H9 (cell line): Measurements from ENCODE around the gene ARHGEF7. TPM values are rescaled to one million over a fixed set of nuclear protein-coding genes. Genes with fewer than 3 reads are reported as not detected.

ENCODE experiments used
- DNase-seq: peaks from one replicate; pipeline ENCODE4 v3.0.0-alpha.2; 2017
- H2AFZ ChIP-seq: one replicate; pipeline ENCODE4 v1.6.1; 2013; ENCODE audit warnings: mild to moderate bottlenecking, low read length, control low read depth, moderate library complexity
- H2AK5ac ChIP-seq: 2 replicates; pipeline ENCODE4 v1.6.1; 2013; ENCODE audit warnings: low read length, control low read depth, mixed read lengths; ENCODE audit not compliant: insufficient read length
- H2BK120ac ChIP-seq: one replicate; pipeline ENCODE4 v1.6.1; 2013; ENCODE audit warnings: low read depth, mild to moderate bottlenecking, low read length, control low read depth, inconsistent platforms; ENCODE audit not compliant: poor library complexity, severe bottlenecking
- H2BK12ac ChIP-seq: 2 replicates; pipeline ENCODE4 v1.6.1; 2013; ENCODE audit warnings: low read length, control low read depth, mixed read lengths, low read depth; ENCODE audit not compliant: insufficient read length
- H2BK15ac ChIP-seq: 2 replicates; pipeline ENCODE4 v1.6.1; 2013; ENCODE audit warnings: low read depth, low read length, control low read depth
- H2BK20ac ChIP-seq: one replicate; pipeline ENCODE4 v1.6.1; 2013; ENCODE audit warnings: low read depth, mild to moderate bottlenecking, low read length, control low read depth, inconsistent platforms; ENCODE audit not compliant: poor library complexity, severe bottlenecking
- H2BK5ac ChIP-seq: 2 replicates; pipeline ENCODE4 v1.6.1; 2013; ENCODE audit warnings: low read length, control low read depth, mixed read lengths; ENCODE audit not compliant: insufficient read length
- H3K14ac ChIP-seq: 2 replicates; pipeline ENCODE4 v1.6.1; 2013; ENCODE audit warnings: low read length, control low read depth; ENCODE audit not compliant: insufficient read depth
- H3K18ac ChIP-seq: 2 replicates; pipeline ENCODE4 v1.6.1; 2013; ENCODE audit warnings: low read depth, mild to moderate bottlenecking, mixed read lengths, low read length, control low read depth; ENCODE audit not compliant: insufficient read length
- H3K23ac ChIP-seq: 2 replicates; pipeline ENCODE4 v1.6.1; 2013; ENCODE audit warnings: low read length, control low read depth, mixed read lengths, low read depth; ENCODE audit not compliant: insufficient read length
- H3K23me2 ChIP-seq: 2 replicates; pipeline ENCODE4 v1.6.1; 2013; ENCODE audit warnings: low read depth, mild to moderate bottlenecking, mixed read lengths, low read length, control low read depth; ENCODE audit not compliant: insufficient read length, poor library complexity, severe bottlenecking
- H3K27ac ChIP-seq: 2 replicates; pipeline ENCODE4 v1.5.1; 2013; ENCODE audit warnings: low read length, control low read depth, mixed read lengths, low read depth; ENCODE audit not compliant: insufficient read length
- H3K27me3 ChIP-seq: 2 replicates; pipeline ENCODE4 v1.6.1; 2013; ENCODE audit warnings: low read length, control low read depth, inconsistent platforms; ENCODE audit not compliant: insufficient read depth
- H3K4ac ChIP-seq: 2 replicates; pipeline ENCODE4 v1.6.1; 2013; ENCODE audit warnings: low read depth, mild to moderate bottlenecking, control low read depth, inconsistent platforms, low read length, moderate library complexity
- H3K4me1 ChIP-seq: 2 replicates; pipeline ENCODE4 v1.6.1; 2013; ENCODE audit warnings: low read length, control low read depth, inconsistent platforms; ENCODE audit not compliant: insufficient read depth
- H3K4me2 ChIP-seq: 2 replicates; pipeline ENCODE4 v1.6.1; 2013; ENCODE audit warnings: low read length, control low read depth, mixed read lengths; ENCODE audit not compliant: insufficient read length, insufficient read depth
- H3K56ac ChIP-seq: 2 replicates; pipeline ENCODE4 v1.6.1; 2013; ENCODE audit warnings: low read depth, mild to moderate bottlenecking, mixed read lengths, low read length, control low read depth; ENCODE audit not compliant: insufficient read length
- H3K79me1 ChIP-seq: 2 replicates; pipeline ENCODE4 v1.6.1; 2013; ENCODE audit warnings: low read depth, mild to moderate bottlenecking, moderate library complexity, low read length, control low read depth, inconsistent platforms; ENCODE audit not compliant: insufficient read depth, poor library complexity, severe bottlenecking
- H3K79me2 ChIP-seq: 2 replicates; pipeline ENCODE4 v1.6.1; 2013; ENCODE audit warnings: low read length, control low read depth, inconsistent platforms; ENCODE audit not compliant: insufficient read depth
- H3K9ac ChIP-seq: 2 replicates; pipeline ENCODE4 v1.6.1; 2013; ENCODE audit warnings: low read length, control low read depth, mixed read lengths; ENCODE audit not compliant: insufficient read length; ENCODE audit errors: extremely low read depth
- H3K9me3 ChIP-seq: one replicate; pipeline ENCODE4 v1.6.1; 2013; ENCODE audit warnings: low read depth, low read length, inconsistent platforms; ENCODE audit not compliant: control insufficient read depth
- H3T11ph ChIP-seq: one replicate; pipeline ENCODE4 v1.6.1; 2013; ENCODE audit warnings: mild to moderate bottlenecking, low read length, control low read depth, inconsistent platforms
- H4K20me1 ChIP-seq: one replicate; pipeline ENCODE4 v1.6.1; 2013; ENCODE audit not compliant: control insufficient read depth, insufficient read length, insufficient read depth
- H4K5ac ChIP-seq: 2 replicates; pipeline ENCODE4 v1.6.1; 2013; ENCODE audit warnings: low read depth, mild to moderate bottlenecking, mixed read lengths, low read length, control low read depth; ENCODE audit not compliant: insufficient read length
- H4K8ac ChIP-seq: replicated peaks from 2 replicates; pipeline ENCODE4 v1.6.1; 2013; ENCODE audit warnings: low read length, control low read depth, mixed read lengths, low read depth; ENCODE audit not compliant: insufficient read length
- H4K91ac ChIP-seq: 2 replicates; pipeline ENCODE4 v1.6.1; 2013; ENCODE audit warnings: low read depth, mild to moderate bottlenecking, moderate library complexity, mixed read lengths, low read length, control low read depth; ENCODE audit not compliant: insufficient read length
- H3K27ac Mint-ChIP-seq, 3 experiments: 2 replicates in 2 of 3; 3 replicates in 1 of 3; pipeline ENCODE4 v1.8.0; 2020 to 2021; ENCODE audit warnings: mixed read lengths in 3 of 3, mild to moderate bottlenecking in 1 of 3, moderate library complexity in 1 of 3
- H3K27me3 Mint-ChIP-seq: 2 replicates; pipeline ENCODE4 v1.8.0; 2021; ENCODE audit warnings: low read depth, mild to moderate bottlenecking, moderate library complexity, mixed read lengths
- H3K36me3 Mint-ChIP-seq, 3 experiments: 2 replicates in 2 of 3; 3 replicates in 1 of 3; pipeline ENCODE4 v1.8.0; 2020 to 2021; ENCODE audit warnings: low read depth in 3 of 3, mixed read lengths in 3 of 3; ENCODE audit not compliant: insufficient read depth in 1 of 3
- H3K4me1 Mint-ChIP-seq, 2 experiments: 2 replicates each; pipeline ENCODE4 v1.8.0; 2020; ENCODE audit warnings: mixed read lengths in 2 of 2
- H3K4me3 Mint-ChIP-seq, 2 experiments: 2 replicates in 1 of 2; 3 replicates in 1 of 2; pipeline ENCODE4 v1.8.0; 2020 to 2021; ENCODE audit warnings: mild to moderate bottlenecking in 2 of 2, mixed read lengths in 2 of 2, moderate library complexity in 1 of 2
- H3K9me3 Mint-ChIP-seq, 2 experiments: 2 replicates in 1 of 2; 3 replicates in 1 of 2; pipeline ENCODE4 v1.8.0; 2020; ENCODE audit warnings: mild to moderate bottlenecking in 2 of 2, mixed read lengths in 2 of 2, moderate library complexity in 1 of 2
- CTCF ChIP-seq: fragments of 200-600 bp; sonication (generic); conservative IDR thresholded peaks from 3 replicates; pipeline ENCODE4 v1.8.0; 2021; ENCODE audit warnings: antibody characterized with exemption, mild to moderate bottlenecking
- WGBS: extraction: QIAGEN DNeasy Blood & Tissue Kit; methylation state at CpG from one replicate; pipeline ENCODE4 v1.1.7; 2013; ENCODE audit warnings: missing lambda C conversion rate, low lambda C conversion rate, mixed read lengths; ENCODE audit not compliant: insufficient read length; ENCODE audit errors: extremely low coverage; 5-methylcytosine and 5-hydroxymethylcytosine counted together
- total RNA-seq: library from RNA; stranded (reverse); gene quantifications from 2 replicates; pipeline ENCODE4 v1.2.1, GENCODE V29; 2021

Gene ARHGEF7
- total RNA-seq, 1 experiment from 2014 or later = 51.9 TPM

DNA sequence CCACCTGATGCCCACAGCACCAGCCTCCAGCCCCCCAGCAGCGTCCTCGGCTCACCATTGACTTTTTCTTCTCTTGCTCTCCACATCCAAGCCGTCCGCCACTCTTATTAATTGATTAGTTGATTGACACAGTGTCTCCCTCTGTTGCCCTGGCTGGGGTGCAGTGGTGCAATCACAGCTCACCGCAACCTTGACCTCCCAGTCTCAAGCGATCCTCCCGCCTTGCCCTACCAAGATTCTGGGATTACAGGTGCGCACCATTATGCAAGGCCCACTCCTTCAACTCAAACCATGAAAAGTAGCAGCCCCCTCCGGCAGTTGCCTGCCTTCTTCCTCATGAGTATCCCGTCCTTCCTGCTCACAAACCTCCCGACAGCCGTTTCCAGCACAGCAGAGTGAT lies 204.4 kb downstream of the ARHGEF7 start:
- DNase-seq = peak; percentile 14
- no peaks in the 10 kb centered on the region for H4K20me1 ChIP-seq
- H3K27me3 ChIP-seq = no peaks in the 10 kb centered on the region
- H3K4me2 ChIP-seq = no peak overlapping the region
- no peaks in the 10 kb centered on the region for H3K9me3 Mint-ChIP-seq
- H3K4me1 ChIP-seq = no peaks in the 10 kb centered on the region
- H3K79me2 ChIP-seq = no peaks in the 10 kb centered on the region
- WGBS = no CpG with 5 or more reads among the region's 12 CpGs
- TF ChIP-seq CTCF = no peak
- H3T11ph ChIP-seq = no peak overlapping the region
- no peak overlapping the region for H3K14ac ChIP-seq
- no peaks in the 10 kb centered on the region for H3K27me3 Mint-ChIP-seq
- H2BK12ac ChIP-seq = no peak overlapping the region
- no peak overlapping the region for H4K91ac ChIP-seq
- no peaks in the 10 kb centered on the region for H3K79me1 ChIP-seq
- H3K18ac ChIP-seq = no peak overlapping the region
- H3K4ac ChIP-seq = no peak overlapping the region
- no peak overlapping the region for H2BK15ac ChIP-seq
- no peak overlapping the region for H2BK5ac ChIP-seq
- H4K5ac ChIP-seq = no peak overlapping the region
- no peak overlapping the region for H4K8ac ChIP-seq
- H3K36me3 Mint-ChIP-seq = no peaks in the 10 kb centered on the region; a peak in 2 of 7 replicates
- no peak overlapping the region for H2AK5ac ChIP-seq
- H3K23me2 ChIP-seq = no peaks in the 10 kb centered on the region
- H2BK20ac ChIP-seq = no peak overlapping the region
- H2BK120ac ChIP-seq = no peak overlapping the region
- H3K4me3 Mint-ChIP-seq = no peak overlapping the region
- no peak overlapping the region for H3K56ac ChIP-seq
- no peak overlapping the region for H3K23ac ChIP-seq
- no peak overlapping the region for H3K27ac ChIP-seq
- no peak overlapping the region for H2AFZ ChIP-seq
- peak overlapping the region in 1 of 3 experiments; percentile 49; a peak in 2 of 7 replicates for H3K27ac Mint-ChIP-seq
- H3K9me3 ChIP-seq = no peaks in the 10 kb centered on the region
- no peak overlapping the region for H3K9ac ChIP-seq
- H3K4me1 Mint-ChIP-seq = peaks cover 9 to 13% of the 10 kb centered on the region in 2 experiments
